WI38 (cell line): ENCODE measurements around the gene XXYLT1.
"Not testable (repeated sequence)": the region's sequence is repeated elsewhere in the genome, so short reads cannot be mapped to it uniquely, and the experiment has no call there.

Experiments
- H3K4me3 ChIP-seq: 2 replicates; pipeline ENCODE4 v1.5.1; 2011; ENCODE audit warnings: low read depth, mild to moderate bottlenecking, control low read depth, low read length
- CTCF ChIP-seq: IDR thresholded peaks from 2 replicates; pipeline ENCODE4 v1.5.1; 2012; ENCODE audit warnings: low read depth, mild to moderate bottlenecking, control low read depth, low read length

Gene XXYLT1

GRCh38 chr3:195095704-195096036, 175.3 kb downstream of the XXYLT1 start:
- no peak for TF ChIP-seq CTCF

GRCh38 chr3:195095035-195095703, 175.8 kb downstream of the XXYLT1 start:
- no peak for TF ChIP-seq CTCF
- no peak overlapping the region for H3K4me3 ChIP-seq

More at GRCh38 chr3:195095704-195096036, 175.3 kb downstream of the XXYLT1 start:
- H3K4me3 ChIP-seq: no peak overlapping the region

GRCh38 chr3:195094191-195094921, 176.6 kb downstream of the XXYLT1 start:
- no peak overlapping the region for H3K4me3 ChIP-seq
- TF ChIP-seq CTCF: no peak

- TF ChIP-seq CTCF: no peak
- no peak overlapping the region for H3K4me3 ChIP-seq
Measured at GRCh38 chr3:195093731-195094130, 177.2 kb downstream of the XXYLT1 start.

- H3K4me3 ChIP-seq: not testable (repeated sequence)
Measured at GRCh38 chr3:195087840-195088601, 182.9 kb downstream of the XXYLT1 start.

- TF ChIP-seq CTCF: no peak
- no peak overlapping the region for H3K4me3 ChIP-seq
Measured at GRCh38 chr3:195087328-195087727, 183.6 kb downstream of the XXYLT1 start.

GRCh38 chr3:195086885-195087284, 184.1 kb downstream of the XXYLT1 start:
- no peak overlapping the region for H3K4me3 ChIP-seq

More at GRCh38 chr3:195086885-195087284, 184.1 kb downstream of the XXYLT1 start:
- no peak for TF ChIP-seq CTCF
